ENCODE measurements around the gene AGPAT3. TPM values are rescaled to one million over a fixed set of nuclear protein-coding genes. Genes with fewer than 3 reads are reported as not detected.

Gene AGPAT3
- total RNA-seq, 1 donor, result 47.4 TPM

GRCh38 chr21:43872531-43873197 is 7.6 kb downstream of the AGPAT3 start:
- Histone ChIP-seq H3K4me3 (ENCODE audit: insufficient read depth, low read length) (no peak overlapping the region), H2AFZ (ENCODE audit: low read length) (no peak overlapping the region), H3K27ac (ENCODE audit: low read depth, low read length) (no peak overlapping the region), H3K4me2 (ENCODE audit: insufficient read depth, low read length) (no peak overlapping the region), H3K79me2 (ENCODE audit: insufficient read depth, low read length) (peaks cover 81% of the 10 kb centered on the region), H4K20me1 (ENCODE audit: insufficient read depth, low read length) (peaks cover 71% of the 10 kb centered on the region), H3K36me3 (ENCODE audit: insufficient read depth, low read length) (peaks cover 7% of the 10 kb centered on the region), H3K4me1 (ENCODE audit: insufficient read depth, low read length) (no peaks in the 10 kb centered on the region), H3K9me3 (ENCODE audit: low read depth, low read length) (no peaks in the 10 kb centered on the region), H3K27me3 (ENCODE audit: insufficient read depth, low read length) (no peaks in the 10 kb centered on the region)
- no peak for DNase-seq (ENCODE audit: insufficient read length, low spot score, missing footprints)
- no peak for TF ChIP-seq CTCF (IDR thresholded peaks at IDR 0.05; ENCODE audit: extremely low read depth, low read depth, low read length)

GRCh38 chr21:43873673-43874072 is 8.7 kb downstream of the AGPAT3 start:
- Histone ChIP-seq H2AFZ (ENCODE audit: low read length) (no peak overlapping the region), H3K27ac (ENCODE audit: low read depth, low read length) (no peak overlapping the region), H3K4me3 (ENCODE audit: insufficient read depth, low read length) (no peak overlapping the region), H3K4me2 (ENCODE audit: insufficient read depth, low read length) (no peak overlapping the region), H3K36me3 (ENCODE audit: insufficient read depth, low read length) (peaks cover 14% of the 10 kb centered on the region), H3K27me3 (ENCODE audit: insufficient read depth, low read length) (no peaks in the 10 kb centered on the region), H3K9me3 (ENCODE audit: low read depth, low read length) (no peaks in the 10 kb centered on the region), H4K20me1 (ENCODE audit: insufficient read depth, low read length) (peaks cover 71% of the 10 kb centered on the region), H3K4me1 (ENCODE audit: insufficient read depth, low read length) (no peaks in the 10 kb centered on the region), H3K79me2 (ENCODE audit: insufficient read depth, low read length) (peaks cover 80% of the 10 kb centered on the region)
- peak; percentile 19 for DNase-seq (ENCODE audit: insufficient read length, low spot score, missing footprints)
- no peak for TF ChIP-seq CTCF (IDR thresholded peaks at IDR 0.05; ENCODE audit: extremely low read depth, low read depth, low read length)

GRCh38 chr21:43874085-43874805 is 9.2 kb downstream of the AGPAT3 start:
- TF ChIP-seq CTCF (IDR thresholded peaks at IDR 0.05; ENCODE audit: extremely low read depth, low read depth, low read length), result no peak
- Histone ChIP-seq H3K4me2 (ENCODE audit: insufficient read depth, low read length) (no peak overlapping the region), H3K27ac (ENCODE audit: low read depth, low read length) (no peak overlapping the region), H2AFZ (ENCODE audit: low read length) (no peak overlapping the region), H3K4me1 (ENCODE audit: insufficient read depth, low read length) (no peaks in the 10 kb centered on the region), H3K4me3 (ENCODE audit: insufficient read depth, low read length) (no peak overlapping the region), H3K36me3 (ENCODE audit: insufficient read depth, low read length) (peaks cover 15% of the 10 kb centered on the region), H3K27me3 (ENCODE audit: insufficient read depth, low read length) (no peaks in the 10 kb centered on the region), H3K9me3 (ENCODE audit: low read depth, low read length) (no peaks in the 10 kb centered on the region), H3K79me2 (ENCODE audit: insufficient read depth, low read length) (peaks cover 77% of the 10 kb centered on the region), H4K20me1 (ENCODE audit: insufficient read depth, low read length) (peaks cover 72% of the 10 kb centered on the region)
- DNase-seq (ENCODE audit: insufficient read length, low spot score, missing footprints), result peak; percentile 42

GRCh38 chr21:43876605-43877004 is 11.6 kb downstream of the AGPAT3 start:
- Histone ChIP-seq H3K4me3 (ENCODE audit: insufficient read depth, low read length) (no peak overlapping the region), H3K27me3 (ENCODE audit: insufficient read depth, low read length) (no peaks in the 10 kb centered on the region), H3K4me1 (ENCODE audit: insufficient read depth, low read length) (peaks cover 10% of the 10 kb centered on the region), H4K20me1 (ENCODE audit: insufficient read depth, low read length) (peaks cover 73% of the 10 kb centered on the region), H3K9me3 (ENCODE audit: low read depth, low read length) (no peaks in the 10 kb centered on the region), H3K27ac (ENCODE audit: low read depth, low read length) (no peak overlapping the region), H3K79me2 (ENCODE audit: insufficient read depth, low read length) (peaks cover 74% of the 10 kb centered on the region), H3K36me3 (ENCODE audit: insufficient read depth, low read length) (peaks cover 8% of the 10 kb centered on the region), H2AFZ (ENCODE audit: low read length) (no peak overlapping the region), H3K4me2 (ENCODE audit: insufficient read depth, low read length) (no peak overlapping the region)
- TF ChIP-seq CTCF (IDR thresholded peaks at IDR 0.05; ENCODE audit: extremely low read depth, low read depth, low read length), result no peak
- DNase-seq (ENCODE audit: insufficient read length, low spot score, missing footprints), result no peak

Measured in osteoblast (primary cell).